Measurements from ENCODE around the gene ANTXR2.

ANTXR2 gene

DNA sequence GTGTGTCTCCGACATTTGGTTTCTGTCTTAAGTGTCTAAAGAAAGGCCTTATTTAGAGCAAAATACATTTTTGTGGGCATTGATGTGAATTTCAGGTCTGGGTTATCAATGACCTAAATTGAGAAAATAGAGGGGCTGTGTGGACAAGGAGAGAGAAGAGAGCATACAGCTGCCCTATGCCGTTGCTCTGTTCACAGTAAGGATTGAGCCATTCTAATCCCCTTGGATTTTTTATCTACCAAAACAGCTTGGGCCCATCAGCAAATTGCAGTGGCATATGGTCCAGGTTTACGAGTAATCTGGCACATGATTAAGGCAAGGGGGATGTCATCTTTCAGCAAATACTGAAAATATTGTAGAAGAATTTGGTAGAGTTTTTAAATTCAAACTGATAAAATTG, 210.2 kb downstream of the ANTXR2 start:
- TF ChIP-seq, protein P1, sequence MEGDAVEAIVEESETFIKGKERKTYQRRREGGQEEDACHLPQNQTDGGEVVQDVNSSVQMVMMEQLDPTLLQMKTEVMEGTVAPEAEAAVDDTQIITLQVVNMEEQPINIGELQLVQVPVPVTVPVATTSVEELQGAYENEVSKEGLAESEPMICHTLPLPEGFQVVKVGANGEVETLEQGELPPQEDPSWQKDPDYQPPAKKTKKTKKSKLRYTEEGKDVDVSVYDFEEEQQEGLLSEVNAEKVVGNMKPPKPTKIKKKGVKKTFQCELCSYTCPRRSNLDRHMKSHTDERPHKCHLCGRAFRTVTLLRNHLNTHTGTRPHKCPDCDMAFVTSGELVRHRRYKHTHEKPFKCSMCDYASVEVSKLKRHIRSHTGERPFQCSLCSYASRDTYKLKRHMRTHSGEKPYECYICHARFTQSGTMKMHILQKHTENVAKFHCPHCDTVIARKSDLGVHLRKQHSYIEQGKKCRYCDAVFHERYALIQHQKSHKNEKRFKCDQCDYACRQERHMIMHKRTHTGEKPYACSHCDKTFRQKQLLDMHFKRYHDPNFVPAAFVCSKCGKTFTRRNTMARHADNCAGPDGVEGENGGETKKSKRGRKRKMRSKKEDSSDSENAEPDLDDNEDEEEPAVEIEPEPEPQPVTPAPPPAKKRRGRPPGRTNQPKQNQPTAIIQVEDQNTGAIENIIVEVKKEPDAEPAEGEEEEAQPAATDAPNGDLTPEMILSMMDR (IDR thresholded peaks at IDR 0.05) = no peak

DNA sequence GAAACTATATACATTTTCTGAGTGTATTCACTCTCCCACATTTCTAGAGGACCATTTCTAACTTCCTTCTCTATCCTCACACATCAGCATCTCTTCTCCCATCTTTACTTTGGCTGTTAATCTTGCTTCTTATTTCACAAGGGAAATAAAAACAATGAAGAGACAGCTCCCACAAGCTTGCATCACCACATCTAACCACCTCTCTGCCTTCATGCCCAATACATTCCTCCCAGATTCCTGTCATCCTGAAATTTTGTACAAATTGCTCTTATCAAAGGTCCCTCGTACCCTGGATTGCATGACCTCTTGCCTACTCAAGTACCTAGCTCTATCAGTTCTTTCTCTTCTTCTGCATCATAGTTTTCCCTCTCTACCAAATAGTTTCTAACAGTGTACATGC, 215.2 kb downstream of the ANTXR2 start:
- TF ChIP-seq, protein P1 (IDR thresholded peaks at IDR 0.05) = no peak

DNA sequence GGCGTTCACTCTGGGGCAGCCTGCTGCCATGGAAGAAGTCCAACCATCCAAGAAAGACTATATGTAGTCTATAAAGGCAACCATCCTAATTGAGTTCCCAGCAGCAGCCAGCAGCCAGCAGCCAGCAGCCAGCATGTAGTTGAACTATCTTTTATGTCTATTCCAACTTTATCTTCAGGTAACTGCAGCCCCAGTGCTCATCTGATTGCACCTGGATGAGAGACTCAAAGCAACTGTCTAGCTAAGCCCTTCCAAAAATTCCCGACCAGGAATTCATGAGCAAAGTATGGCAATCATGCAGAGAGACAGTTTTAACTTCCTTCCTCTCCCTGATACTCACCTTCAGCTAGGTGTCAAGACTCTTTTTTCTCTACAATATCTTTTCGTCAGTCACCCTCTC, 216.8 kb downstream of the ANTXR2 start:
- TF ChIP-seq, protein P1 (IDR thresholded peaks at IDR 0.05) = no peak

DNA sequence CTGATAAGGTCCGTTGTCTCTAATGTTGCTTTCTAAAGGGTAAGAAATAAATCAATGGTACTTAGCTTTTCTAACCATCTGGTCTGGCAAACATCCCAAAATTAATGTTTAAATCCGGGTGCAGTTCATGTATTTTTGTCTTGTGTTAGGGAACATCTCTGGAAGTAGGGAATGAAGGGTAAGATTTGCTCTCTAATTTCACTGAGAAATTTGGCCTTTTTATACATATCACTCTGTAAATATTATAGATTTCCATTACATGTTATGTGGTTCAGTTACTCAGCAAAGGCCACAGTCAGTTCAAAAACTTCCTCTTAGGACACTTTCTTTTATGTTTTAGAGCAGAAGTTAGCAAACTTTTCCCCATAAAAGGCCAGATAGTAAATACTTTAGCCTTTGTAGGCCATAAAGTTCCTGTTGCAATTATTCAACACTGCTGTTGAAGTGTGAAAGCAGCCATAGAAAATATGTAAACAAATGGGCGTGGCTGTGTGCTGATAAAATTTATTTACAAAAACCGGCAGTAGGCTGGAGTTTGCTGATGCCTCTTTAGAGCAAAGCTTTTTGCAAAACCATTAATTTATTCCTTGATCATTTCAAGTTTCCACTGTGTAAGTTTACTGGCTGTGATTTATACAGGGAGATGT, 218.1 kb downstream of the ANTXR2 start:
- TF ChIP-seq, protein P1 (IDR thresholded peaks at IDR 0.05) = no peak

DNA sequence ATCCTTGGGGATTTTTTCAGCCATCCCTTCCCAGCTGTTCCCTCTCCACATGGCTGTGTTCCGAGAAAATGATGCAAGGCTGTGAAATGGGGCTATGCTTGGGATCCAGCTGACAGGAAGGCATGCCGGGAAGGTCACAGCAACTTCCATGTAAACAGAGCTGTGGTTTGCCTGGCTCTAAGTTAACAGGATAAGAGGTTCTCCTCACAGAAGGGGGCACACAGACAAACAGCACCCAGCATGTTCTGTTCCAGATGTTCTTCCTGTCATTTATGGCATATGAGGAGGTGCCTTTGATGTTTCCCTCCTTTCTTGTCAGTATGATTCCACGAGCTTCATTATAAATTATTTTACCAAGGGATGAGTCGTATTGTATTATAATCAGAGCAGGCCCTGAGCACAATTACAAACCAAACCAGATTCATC, 220.7 kb downstream of the ANTXR2 start:
- TF ChIP-seq, protein P1 (IDR thresholded peaks at IDR 0.05) = no peak

DNA sequence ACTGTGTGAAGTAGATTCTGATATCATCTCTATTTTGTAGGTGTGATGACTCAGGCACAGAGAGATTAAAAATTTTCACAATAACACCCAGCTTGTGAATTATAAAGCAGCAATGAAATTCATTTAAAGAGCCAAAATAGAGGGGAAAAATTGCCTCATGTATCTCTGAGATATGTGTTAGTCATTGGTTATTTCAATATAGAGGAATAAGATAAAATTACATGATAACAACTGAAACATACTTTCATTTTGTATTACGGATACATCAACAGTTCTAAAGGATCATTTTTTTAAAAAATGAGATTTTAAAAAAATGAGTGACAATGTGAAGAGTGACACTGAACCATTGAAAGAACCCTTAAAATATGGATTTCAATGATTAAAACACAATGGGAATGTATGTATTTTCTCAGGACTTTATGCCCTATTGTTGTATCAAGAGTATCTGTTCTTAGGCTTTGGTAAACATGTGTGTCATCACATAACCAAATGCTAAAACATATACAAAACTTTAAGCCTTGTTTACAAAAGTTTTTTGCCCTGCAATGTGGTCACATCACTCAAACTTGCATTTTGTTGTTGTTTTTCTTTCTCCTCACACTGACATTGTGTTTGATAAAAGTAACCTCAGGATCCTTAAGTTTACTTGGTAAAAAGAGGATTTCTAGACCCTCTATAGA, 221.3 kb downstream of the ANTXR2 start:
- TF ChIP-seq, protein P1 (IDR thresholded peaks at IDR 0.05) = no peak

Data from LNCAP (cell line).